IPS-11a (cell line): Measurements from ENCODE around the gene INPP5D.
A peak's percentile ranks its signal among the peaks of the same experiment; 100 is the strongest.

Experiments used
- H3K4me3 ChIP-seq: one replicate; pipeline ENCODE4 v1.5.1; 2013; ENCODE audit warnings: low read depth, low read length, control low read depth

The INPP5D gene

DNA sequence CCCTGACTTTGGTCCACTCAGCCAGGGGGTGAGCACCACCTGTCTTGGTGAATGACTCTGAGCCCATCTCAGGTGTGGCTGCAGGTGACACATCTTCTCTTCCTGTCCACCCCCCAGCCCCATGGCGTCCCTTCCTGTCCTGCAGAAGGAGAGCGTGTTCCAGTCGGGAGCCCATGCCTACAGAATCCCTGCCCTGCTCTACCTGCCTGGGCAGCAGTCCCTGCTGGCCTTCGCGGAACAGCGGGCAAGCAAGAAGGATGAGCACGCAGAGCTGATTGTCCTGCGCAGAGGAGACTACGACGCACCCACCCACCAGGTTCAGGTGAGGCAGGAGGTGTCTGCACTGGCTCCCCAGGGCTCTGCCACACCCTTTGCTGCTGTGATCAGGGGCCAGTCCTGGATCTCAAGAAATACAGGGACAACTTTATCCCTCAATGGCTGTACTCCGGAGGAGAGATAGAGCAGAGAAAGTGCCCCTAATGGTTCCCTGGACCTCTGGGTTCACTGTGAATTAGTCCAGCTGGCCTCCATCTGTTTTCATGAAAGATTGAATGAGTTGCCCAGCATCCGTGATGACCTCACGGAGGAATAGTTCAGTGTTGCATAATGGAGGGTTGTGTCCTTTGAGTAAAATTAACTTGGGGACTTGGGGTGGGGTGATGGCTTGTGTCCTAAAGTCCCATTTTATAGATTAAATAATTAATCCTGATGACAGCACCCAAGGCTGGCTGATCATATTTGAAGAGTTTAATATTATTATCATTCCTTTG lies 27.4 kb upstream of the INPP5D start, which contains the start of gene NEU2:
NEU2 (plus strand) TSS at position 122 of the 770 bp plus-strand sequence; CDS start at position 122, 0 bp downstream.
- H3K4me3 ChIP-seq: no peak within 1 kb of the TSS

DNA sequence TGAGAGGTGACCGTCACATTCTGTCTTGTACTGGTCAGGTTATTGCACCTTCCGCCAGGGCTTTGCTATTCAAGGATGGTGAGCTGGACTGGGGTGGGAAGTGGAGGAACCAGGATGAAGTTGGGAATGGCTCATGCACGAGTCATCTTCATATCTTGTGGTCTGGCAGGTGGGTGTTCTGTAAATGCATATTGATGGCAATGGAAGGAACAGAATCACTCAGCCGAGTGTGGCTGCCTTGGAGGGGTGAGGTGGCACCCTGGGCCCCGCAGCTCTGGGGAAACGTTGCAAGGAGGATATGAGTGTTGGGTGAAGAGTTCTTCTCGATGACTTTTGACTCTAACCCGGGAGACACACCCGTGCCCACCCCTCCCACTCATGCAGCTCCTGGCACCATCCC lies 26.5 kb upstream of the INPP5D start:
- H3K4me3 ChIP-seq: no peak overlapping the region

DNA sequence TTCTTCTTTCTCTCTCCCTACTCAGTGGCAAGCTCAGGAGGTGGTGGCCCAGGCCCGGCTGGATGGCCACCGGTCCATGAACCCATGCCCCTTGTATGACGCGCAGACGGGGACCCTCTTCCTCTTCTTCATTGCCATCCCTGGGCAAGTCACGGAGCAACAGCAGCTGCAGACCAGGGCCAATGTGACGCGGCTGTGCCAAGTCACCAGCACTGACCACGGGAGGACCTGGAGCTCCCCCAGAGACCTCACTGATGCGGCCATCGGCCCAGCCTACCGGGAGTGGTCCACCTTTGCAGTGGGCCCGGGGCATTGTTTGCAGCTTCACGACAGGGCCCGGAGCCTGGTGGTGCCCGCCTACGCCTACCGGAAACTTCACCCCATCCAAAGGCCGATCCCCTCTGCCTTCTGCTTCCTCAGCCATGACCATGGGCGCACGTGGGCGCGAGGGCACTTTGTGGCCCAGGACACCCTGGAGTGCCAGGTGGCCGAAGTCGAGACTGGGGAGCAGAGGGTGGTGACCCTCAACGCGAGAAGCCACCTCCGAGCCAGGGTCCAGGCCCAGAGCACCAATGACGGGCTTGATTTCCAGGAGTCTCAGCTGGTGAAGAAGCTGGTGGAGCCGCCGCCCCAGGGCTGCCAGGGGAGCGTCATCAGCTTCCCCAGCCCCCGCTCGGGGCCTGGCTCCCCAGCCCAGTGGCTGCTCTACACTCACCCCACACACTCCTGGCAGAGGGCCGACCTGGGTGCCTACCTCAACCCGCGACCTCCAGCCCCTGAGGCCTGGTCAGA lies 25.9 kb upstream of the INPP5D start:
- no peak overlapping the region for H3K4me3 ChIP-seq

DNA sequence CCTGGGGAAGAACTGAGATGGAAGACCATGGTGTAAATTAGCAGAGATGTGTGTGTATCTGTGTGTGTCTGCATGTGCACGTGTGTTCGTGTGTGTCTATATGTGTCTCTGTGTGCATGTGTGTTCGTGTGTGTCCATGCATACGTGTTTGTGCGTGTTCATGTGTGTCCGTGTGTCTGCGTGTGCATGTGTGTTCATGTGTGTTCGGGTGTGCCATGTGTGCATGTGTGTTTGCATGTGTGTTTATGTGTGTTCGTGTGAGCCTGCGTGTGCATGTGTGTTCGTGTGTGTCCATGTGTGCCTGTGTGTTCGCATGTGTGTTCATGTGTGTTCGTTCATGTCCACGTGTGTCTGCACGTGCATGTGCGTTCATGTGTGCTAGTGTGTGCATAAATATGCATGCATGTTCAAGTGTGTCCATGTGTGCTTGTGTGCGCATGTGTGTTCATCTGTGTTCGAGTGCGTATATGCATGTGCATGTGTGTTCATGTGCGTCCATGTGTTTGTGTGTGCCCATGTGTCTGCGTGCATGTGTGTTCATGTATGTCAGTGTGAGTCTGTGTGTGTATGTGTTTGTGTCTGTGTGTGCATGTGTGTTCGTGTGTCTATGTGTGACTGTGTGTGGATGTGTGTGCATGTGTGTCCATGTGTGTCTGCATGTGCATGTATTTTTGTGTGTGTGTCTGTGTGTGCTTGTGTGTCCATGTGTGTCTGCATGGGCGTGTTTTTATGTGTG lies 24.5 kb upstream of the INPP5D start:
- H3K4me3 ChIP-seq: no peak overlapping the region

DNA sequence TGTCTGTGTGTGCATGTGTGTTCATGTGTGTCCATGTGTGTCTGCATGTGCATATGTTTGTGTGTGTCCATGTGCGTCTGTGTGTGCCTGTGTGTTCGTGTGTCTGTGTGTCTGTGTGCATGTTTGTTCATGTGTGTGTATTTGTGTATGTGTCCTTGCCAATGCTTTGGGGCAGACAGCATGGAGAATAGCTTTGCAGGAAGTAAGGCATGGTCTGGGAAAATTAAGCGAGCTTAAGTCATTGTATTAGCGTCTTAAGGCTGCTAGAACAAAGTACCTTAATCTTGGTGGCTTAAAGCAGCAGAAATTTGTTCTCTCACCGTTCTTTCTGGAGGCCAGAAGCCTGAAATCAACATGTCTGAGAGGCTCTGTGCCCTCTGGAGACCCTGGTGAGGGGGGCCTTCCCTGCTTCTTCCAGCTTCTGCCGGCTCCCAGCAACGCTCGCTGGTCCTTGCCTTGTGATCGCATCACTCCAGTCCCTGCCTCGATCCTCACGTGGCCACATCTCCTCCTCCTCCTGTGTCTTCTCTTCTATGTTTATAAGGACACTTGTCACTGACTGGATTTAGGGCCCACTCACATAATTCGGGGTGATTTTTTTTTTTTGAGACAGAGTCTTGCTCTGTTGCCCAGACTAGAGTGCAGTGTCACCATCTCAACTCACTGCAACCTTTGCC lies 23.8 kb upstream of the INPP5D start:
- no peak overlapping the region for H3K4me3 ChIP-seq

DNA sequence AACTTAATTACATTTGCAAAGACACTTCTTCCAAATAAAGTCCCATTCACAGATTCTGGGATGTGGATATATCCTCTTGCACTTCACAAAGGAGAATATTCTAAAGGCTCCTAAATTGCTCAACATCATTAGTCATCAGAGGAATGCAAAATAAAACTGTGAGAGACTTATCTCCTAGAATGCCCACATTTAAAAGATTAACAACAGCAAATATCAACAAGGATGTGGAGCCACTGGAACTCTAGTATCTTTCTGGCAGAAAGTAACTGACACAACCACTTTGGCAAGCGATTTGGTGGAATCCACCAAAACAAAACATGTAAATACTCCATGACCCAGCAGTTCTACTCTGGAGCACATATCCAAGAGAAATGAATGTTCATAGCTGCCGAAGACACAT lies 23.1 kb upstream of the INPP5D start:
- no peak overlapping the region for H3K4me3 ChIP-seq

DNA sequence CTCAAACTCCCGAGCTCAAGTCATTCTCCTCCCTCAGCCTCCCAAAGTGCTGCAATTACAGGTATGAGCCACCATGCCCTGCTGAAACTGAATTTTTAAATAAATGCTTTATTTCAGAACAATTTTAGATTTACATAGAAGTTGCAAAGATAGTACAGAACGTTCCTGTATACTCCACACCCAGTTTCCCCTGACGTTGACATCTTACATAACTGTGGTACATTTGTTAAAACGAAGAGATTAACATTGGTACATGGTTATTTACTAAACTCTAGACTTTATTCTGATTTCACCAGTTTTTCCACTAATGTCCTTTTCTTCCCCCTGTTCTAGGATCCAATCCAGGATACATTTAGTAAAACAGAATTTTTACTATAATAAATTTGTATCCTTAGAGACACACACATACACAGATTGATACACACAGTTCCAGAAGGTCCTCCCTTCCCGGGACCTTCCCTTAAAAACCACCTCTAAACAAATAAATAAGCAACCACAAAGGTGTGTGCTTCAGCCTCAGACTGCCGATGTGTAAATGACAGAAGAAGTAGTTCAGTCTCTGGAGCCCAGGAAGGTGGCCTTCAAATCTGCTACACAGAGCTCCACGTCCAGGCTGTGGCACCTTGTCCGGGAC lies 20.8 kb upstream of the INPP5D start:
- H3K4me3 ChIP-seq: no peak overlapping the region

DNA sequence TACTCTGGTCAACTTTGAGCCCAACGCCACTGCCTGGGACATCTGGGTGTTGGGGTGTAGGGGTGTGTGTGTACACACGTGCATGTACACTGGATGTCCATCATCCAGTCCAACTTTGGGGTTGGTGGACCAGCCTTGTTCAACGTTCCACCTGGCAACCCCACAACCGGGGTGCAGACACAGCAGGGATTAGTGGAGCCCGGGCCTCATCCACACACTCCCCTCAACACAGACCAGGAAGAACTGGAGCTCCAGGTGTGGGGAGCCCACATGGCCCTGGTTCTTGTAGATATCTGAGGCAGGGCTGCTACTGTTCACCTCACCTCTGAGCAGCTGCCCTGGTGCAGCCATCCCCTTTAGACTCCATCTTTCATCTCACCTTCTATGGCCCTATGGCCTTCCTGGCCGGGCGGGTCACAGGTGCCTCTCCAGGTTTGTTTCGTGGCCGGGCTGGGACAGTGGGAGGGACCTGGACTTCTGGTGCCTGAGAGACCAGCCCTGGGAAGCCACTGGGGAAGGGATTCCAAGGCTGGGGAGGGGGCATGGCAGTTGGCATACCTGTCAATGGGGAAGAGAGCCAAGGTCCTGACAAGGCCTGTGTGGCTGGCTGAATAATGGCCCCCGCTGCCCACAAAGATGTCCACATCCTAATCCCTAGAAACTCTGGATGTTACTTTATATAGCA lies 20.2 kb upstream of the INPP5D start:
- H3K4me3 ChIP-seq: no peak overlapping the region

DNA sequence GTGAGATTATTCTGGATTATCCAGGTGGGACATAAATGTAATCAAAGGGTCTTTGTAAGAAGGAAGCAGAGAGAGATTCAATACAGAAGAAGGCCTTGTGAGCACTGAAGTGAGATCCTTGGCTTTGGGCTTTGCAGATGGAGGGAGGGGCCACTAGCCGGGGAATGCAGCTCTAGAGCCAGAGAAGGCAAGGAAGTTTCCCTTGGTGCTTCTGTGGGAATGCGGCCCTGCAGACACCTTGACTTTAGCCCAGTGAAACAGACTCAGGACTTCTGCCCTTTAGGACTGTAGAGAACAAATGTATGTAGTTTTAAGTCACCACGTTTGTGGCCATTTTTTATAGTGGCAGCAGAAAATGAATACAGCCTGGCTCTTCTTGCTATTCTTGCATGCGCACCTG lies 19.6 kb upstream of the INPP5D start:
- H3K4me3 ChIP-seq: no peak overlapping the region

DNA sequence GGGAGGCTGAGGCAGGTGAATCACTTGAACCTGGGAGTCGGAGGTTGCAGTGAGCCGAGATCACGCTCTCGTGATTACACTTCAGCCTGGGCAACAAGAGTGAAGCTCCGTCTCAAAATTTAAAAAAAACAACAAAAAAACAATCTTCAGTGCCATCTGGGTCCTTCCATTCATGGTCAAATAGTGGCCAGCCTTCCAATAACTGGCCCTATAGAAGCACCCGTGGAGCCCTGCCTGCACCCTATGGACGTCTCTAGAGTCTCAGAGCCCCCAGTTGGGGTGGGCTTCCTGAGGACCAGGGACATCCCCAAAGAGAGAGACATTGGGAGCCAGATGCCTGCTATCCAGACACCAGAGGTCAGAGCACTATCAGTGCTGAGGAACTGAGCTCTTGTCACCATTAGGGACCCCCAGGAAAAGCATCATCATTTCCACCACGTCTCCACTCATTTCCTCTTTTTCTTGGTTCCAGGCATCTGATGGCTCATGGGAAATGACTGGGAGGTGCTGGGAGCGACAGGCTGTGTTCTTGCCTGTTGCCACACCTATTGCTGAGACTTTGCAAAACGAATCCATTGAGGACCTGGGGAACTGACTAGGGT lies 18.3 kb upstream of the INPP5D start:
- H3K4me3 ChIP-seq: no peak overlapping the region

DNA sequence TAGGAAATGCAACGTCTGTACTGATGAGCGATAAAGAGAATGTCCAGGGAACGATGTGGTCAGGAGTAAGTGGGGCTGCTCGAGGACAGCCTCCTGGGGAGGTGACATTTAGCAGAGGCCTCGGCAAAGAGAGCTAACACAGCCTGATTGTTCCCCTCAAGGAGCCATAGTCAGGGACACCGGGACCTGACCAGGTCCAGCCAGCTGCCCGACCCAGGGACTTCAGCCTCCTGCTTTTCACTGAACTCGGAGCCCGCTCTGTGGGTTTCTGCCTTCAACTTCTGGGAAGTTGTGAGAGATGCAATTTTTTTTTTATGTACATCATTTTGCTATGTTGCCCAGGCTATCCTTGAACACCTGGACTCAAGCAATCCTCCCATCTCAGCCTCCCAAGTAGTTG lies 17.6 kb upstream of the INPP5D start:
- H3K4me3 ChIP-seq: no peak overlapping the region

DNA sequence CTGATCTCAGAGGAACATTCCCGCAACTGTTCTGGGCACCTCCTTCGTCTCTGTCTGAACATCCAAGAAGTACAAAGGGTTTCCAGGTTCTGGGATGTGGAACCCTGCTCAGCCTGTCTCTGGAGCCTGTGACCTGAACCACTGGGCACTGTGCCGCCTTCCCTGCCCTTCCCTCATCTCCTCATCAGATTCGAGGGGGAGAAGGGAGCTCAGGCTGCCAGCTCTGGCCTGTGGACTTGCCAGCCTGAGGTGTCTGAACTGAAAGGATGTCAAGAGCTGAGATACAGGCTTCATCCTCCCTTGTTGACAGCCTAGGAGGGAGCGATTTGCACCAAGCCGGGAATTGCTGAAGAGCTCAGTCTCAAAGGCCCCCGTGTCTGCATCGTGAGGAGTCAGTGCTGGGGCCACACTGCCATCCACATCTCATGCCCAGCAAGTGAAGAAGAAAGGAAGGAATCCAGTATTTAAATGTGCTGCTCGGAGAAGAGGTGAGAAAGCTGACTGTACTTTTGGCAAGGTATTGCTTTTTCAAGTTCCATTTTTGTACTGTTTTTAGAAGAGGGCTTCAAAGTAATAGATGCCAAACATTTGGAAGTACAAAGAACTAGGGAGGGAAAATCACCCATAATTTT lies 15.1 kb upstream of the INPP5D start:
- no peak overlapping the region for H3K4me3 ChIP-seq

DNA sequence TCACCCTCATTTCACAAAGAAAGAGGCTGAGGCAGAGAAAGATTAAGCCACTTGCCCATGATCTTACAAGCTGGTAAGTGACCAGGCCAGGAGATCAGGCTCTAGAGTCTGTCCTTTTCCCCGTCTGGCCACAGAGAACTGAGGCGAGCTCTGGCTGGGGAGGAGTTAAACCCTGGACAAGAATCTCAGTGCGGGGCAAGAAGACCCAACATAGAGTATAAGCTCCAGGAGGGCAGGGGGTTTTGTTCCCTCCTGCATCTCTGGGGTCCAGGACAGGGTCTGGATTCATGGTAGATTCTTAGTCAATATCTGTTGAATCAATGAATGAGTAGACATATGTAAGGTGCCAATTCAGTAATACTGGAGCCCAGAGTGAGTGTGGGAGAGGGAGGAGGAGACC lies 12.9 kb upstream of the INPP5D start:
- H3K4me3 ChIP-seq: no peak overlapping the region

DNA sequence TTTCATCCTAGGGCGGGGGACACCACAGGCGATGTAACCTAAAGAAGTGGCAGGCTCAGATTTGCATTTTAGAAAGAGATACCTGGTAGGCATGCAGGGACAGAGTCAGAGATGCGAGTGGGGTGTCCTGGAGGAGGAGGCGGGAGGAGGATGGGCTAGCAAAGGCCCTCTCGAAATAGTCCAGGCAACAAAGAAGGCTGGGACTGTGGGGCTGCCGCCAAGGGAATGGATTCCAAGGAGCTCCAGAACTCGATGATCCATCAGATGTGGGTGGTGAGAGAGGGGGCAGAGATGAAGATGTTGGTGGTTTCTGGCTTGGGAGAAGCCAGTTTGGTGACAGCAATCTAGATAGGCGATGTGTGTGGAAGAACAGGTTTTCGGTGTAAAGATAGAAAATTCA lies 12.5 kb upstream of the INPP5D start:
- no peak overlapping the region for H3K4me3 ChIP-seq

DNA sequence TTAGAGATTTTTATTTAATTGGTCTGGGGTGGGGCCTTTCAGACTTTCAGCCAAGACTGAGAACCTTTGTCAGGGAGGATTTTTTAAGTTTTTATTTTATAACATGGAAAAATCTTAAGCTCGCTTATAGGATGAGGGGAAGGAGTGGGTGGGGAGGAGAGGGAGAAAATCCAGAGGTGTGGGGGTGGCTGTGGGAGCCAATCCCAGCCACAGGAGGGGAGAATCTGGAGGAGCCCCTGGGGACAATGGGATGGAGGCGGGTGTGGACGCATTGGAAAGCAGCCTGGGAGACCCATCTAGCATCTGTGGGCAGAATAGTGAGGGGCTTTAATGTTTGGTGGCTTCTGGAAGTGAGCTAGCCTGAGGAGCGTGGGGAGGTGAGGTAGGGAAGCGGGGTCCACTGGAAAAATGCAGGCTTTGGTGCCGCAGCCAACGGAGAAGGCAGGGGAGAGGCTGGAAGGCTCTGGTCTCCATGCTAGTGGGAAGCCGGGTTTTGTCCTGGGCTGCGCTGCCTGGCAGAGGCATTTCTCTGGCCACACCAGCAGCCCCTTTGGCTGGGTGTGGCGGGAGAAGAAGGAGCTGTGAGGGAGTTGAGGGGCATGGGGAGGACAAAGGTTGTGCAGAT lies 11.5 kb upstream of the INPP5D start:
- no peak overlapping the region for H3K4me3 ChIP-seq

DNA sequence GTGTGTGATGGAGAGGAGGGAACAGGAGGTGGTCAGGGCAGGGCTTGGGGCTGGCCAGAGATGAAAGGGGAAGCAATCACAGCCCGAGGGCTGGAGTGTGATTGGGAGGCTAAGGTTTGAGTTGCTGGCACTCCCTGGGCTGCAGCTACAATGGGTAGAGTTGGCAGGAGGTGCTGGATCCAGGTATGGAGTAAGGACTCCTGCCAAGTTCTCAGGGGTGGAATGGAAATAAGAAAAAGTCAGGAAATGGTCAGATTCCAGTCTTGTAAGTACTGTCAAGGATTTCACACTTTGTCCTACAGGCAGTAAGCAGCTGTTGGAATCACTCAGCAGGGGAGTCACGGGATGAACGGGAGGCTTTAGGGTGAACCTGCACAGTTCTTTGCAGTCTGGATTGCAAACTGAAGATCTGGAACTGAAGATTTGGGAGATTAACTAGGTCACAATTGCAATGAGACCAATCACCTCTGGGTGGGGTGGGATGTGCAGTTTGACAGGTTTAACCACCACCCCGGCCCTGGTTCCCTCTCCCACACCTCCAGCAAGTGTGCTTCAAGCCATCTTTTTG lies 10.9 kb upstream of the INPP5D start:
- no peak overlapping the region for H3K4me3 ChIP-seq

DNA sequence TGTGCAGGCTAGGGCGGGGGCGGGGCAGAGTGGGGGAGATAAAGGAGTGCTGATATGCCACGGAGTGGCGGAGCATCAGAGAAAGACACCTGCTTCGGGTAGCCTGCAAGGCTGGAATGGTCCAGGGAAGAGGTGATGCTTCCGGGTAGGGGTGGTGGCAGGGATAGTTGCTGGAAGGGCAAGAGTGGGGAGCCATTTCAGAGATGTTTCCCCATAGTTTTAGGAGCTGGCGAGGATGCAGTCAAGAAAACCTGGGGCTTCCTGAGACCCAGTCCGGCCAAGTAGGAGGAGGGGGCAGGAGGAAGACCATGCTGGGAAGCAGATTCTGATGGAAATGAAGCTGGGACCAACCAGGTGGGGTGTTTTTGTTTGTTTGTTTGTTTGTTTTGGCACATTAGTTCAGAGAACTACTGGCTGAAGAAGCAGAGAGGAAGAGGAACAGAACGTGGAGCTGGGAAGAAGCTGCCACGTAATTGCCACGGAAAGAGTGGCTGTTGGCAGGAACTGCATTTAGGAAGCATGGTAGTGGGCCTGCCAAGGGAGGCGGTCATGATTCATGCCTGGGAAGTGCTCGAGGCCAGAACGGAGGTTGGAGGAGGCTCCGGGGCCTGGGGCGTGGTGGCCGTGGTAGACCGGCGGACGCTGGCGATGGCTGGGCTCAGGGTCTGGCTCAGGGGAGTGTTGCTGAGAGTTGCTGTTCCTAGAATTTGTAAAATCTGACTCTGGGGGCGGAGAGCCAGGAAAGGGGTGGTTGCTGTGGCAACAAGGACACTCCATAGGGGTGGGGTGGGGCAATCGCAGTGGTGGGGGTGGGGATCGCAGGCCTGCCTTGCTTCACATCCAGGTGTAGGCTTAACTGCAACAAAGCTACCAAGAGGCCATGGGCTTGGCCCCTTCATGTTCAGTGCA lies 8.6 kb upstream of the INPP5D start:
- peak overlapping the region; percentile 14 for H3K4me3 ChIP-seq
